Thoracic aorta (tissue), 2 donors: Measurements from ENCODE around the gene CDRT4. TPM values are rescaled to one million over a fixed set of nuclear protein-coding genes. Genes with fewer than 3 reads are reported as not detected.
A peak's percentile ranks its signal among the peaks of the same experiment; 100 is the strongest.

Experiments
- ATAC-seq: fragments of 150-250 bp; one replicate; pipeline ENCODE4 v1.8.0; 2017; ENCODE audit warnings: low read depth; ENCODE audit not compliant: insufficient number of reproducible peaks, low FRiP score
- DNase-seq: peaks from one replicate; pipeline ENCODE4 v3.0.0-alpha.2; 2020; ENCODE audit warnings: low spot score
- H3K27ac ChIP-seq, 2 donors: fragments of 200-600 bp; sonication (generic); 1 replicate in 1 of 2; 2 replicates in 1 of 2; pipeline ENCODE4 v1.5.1; 2016; ENCODE audit warnings: mild to moderate bottlenecking in 2 of 2, moderate library complexity in 2 of 2
- H3K27me3 ChIP-seq: fragments of 200-600 bp; sonication (generic); replicated peaks from 2 replicates; pipeline ENCODE4 v1.6.0; 2016; ENCODE audit warnings: mild to moderate bottlenecking; ENCODE audit not compliant: insufficient read depth
- H3K36me3 ChIP-seq: fragments of 200-600 bp; sonication (generic); one replicate; pipeline ENCODE4 v1.5.1; 2016
- H3K4me1 ChIP-seq, 2 donors: fragments of 200-600 bp; sonication (generic); 1 replicate in 1 of 2; 2 replicates in 1 of 2; pipeline versions ENCODE4 v1.5.1 to v1.6.0; 2016; ENCODE audit warnings: low read depth in 2 of 2, mild to moderate bottlenecking in 1 of 2; ENCODE audit not compliant: control insufficient read depth in 1 of 2
- H3K4me3 ChIP-seq: fragments of 200-600 bp; sonication (generic); 2 replicates; pipeline ENCODE4 v1.5.1; 2016; ENCODE audit warnings: mild to moderate bottlenecking
- H3K9me3 ChIP-seq: fragments of 200-600 bp; sonication (generic); 2 replicates; pipeline ENCODE4 v1.5.1; 2016
- total RNA-seq, 2 donors: library from RNA; depleted of rRNA; stranded (reverse); fragments of >200 nt; gene quantifications; one replicate each; pipeline versions ENCODE4 v1.1.0 to v1.2.3, GENCODE V29; 2016
- TF ChIP-seq, protein P1 (sequence below): fragments of 200-600 bp; sonication (generic); IDR thresholded peaks from one replicate; pipeline ENCODE4 v1.5.1; 2019; ENCODE audit warnings: antibody characterized with exemption

The CDRT4 gene
- total RNA-seq, 2 donors from 2014 or later, result 13.5 to 22.2 TPM

DNA sequence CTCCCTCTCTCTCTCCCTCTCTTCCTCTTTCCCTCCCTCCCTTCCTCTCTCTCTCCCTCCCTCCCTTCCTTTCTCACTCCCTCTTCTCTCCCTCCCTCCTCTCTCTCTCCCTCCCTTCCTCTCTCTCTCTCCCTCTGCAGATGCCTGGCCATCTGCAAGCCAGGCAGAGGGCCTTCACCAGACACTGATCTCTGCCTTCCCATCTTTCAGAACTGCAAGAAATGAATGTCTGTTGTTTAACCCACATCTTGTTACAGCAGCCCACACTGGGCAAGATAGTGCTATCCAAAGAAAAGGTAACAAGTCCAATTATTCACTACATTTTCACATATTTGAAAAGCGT lies 26.2 kb upstream of the CDRT4 start:
- ATAC-seq (no peak), DNase-seq (no peak)
- Histone ChIP-seq H3K36me3 (no peaks in the 10 kb centered on the region), H3K9me3 (no peaks in the 10 kb centered on the region), H3K27me3 (no peaks in the 10 kb centered on the region), H3K4me1 (no peaks in the 10 kb centered on the region), H3K4me3 (no peak overlapping the region), H3K27ac (no peak overlapping the region)
- TF ChIP-seq, protein P1, sequence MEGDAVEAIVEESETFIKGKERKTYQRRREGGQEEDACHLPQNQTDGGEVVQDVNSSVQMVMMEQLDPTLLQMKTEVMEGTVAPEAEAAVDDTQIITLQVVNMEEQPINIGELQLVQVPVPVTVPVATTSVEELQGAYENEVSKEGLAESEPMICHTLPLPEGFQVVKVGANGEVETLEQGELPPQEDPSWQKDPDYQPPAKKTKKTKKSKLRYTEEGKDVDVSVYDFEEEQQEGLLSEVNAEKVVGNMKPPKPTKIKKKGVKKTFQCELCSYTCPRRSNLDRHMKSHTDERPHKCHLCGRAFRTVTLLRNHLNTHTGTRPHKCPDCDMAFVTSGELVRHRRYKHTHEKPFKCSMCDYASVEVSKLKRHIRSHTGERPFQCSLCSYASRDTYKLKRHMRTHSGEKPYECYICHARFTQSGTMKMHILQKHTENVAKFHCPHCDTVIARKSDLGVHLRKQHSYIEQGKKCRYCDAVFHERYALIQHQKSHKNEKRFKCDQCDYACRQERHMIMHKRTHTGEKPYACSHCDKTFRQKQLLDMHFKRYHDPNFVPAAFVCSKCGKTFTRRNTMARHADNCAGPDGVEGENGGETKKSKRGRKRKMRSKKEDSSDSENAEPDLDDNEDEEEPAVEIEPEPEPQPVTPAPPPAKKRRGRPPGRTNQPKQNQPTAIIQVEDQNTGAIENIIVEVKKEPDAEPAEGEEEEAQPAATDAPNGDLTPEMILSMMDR, result no peak

DNA sequence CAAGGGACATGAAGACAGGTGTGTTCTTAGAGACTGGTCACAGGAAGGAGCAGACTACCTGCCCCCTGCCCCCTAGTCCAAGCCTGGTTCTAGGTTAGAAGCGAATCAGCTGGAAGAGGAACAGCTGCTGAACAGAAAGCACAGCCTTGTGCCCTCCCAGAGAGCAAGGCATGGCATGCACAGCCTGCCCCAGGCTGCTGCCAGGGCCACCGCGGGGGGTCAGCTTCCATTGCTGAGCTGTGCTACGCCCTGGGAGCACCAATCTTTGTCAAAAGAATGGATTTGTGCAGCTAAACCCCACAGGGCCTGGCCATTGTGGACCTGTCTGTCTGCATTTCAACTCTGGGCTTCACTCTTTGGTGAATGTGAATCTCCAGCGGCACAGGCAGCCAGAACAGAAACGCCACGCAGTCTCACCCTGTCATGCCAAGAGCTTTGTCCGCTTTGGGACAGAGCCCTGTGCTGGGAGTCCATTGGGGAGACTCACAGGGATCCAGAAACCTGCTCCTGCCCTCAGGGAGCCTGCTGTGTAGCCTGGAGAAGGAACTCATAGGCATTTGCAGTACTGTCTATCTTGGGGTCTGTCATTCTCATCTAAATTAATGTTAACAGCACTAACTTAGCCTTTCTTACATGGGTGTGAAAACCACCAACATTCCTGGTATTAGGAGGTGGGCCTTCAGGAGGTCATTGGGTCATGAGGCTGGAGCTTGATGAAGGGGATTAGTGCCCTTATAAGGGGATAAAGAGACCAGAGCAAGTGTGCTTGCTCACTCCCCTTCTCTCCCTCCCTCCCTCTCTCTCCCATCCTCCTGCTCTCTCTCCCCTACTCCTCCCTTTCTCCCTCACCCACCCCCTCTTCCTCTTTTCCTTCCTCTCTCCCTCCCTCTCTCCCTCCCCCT lies 25.6 kb upstream of the CDRT4 start:
- Histone ChIP-seq H3K4me3 (no peak overlapping the region), H3K9me3 (no peaks in the 10 kb centered on the region), H3K4me1 (no peaks in the 10 kb centered on the region), H3K36me3 (no peaks in the 10 kb centered on the region), H3K27ac (no peak overlapping the region), H3K27me3 (no peaks in the 10 kb centered on the region)
- ATAC-seq (no peak), DNase-seq (no peak)
- TF ChIP-seq, protein P1, result no peak

DNA sequence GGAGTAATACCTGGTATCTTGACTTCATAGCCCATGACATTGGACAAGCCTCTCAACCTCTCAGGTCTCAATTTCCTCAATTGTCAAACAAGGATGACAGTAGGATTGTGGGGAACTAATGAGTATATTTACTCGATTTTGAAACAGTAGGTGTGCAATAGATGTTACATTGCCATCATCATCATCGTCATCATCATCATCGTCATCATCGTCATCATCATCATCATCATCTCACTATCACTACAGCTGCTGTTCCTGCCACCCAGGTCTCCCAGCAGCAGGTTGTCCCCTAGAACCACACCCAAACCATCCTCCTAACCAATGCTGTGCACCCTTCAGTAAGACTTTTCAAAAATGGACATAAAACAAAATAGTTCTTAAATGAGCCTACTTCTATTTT lies 24.8 kb upstream of the CDRT4 start:
- no peak for ATAC-seq

DNA sequence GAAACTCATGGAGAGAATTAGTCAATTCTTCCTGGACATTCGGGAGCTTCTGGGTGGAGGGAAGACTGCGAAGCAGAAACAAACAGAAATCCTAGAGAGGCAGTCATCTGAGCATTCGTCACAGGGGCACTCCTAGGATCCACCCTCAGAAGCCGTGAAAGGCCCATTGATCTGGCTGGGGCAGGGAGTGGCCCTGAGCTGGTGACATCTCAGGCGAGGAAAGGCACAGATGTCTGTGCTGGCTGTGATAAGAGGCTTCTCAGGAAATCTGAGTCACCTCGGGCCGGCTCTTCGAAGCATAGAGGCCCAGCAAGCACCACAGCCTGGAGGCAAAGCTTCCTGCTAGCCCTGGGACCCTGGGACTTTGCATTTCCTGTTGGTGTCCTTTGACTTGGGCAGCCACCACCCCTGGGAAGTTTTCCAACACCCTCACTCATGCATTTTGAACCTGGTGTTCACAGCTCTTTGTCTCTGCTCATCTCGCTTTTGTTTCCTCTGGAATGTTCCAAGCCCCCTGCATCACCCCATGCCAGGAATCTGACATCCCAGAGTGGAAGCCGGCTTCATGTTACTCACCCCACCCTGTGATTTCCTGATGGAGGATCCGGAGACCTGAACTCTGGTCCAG lies 23.3 kb upstream of the CDRT4 start:
- DNase-seq, result no peak
- no peaks in the 10 kb centered on the region for H3K9me3 ChIP-seq
- H3K4me1 ChIP-seq, result no peaks in the 10 kb centered on the region
- TF ChIP-seq, protein P1, result no peak
- no peak overlapping the region for H3K4me3 ChIP-seq
- peak; percentile 55 for ATAC-seq
- H3K27ac ChIP-seq, result no peak overlapping the region
- no peaks in the 10 kb centered on the region for H3K36me3 ChIP-seq
- no peaks in the 10 kb centered on the region for H3K27me3 ChIP-seq

More for the DNA sequence above, 24.8 kb upstream of the CDRT4 start:
- H3K27me3 ChIP-seq, result no peaks in the 10 kb centered on the region
- no peak overlapping the region for H3K4me3 ChIP-seq
- H3K27ac ChIP-seq, result no peak overlapping the region
- no peaks in the 10 kb centered on the region for H3K36me3 ChIP-seq
- TF ChIP-seq, protein P1, result no peak
- no peak for DNase-seq
- H3K4me1 ChIP-seq, result no peaks in the 10 kb centered on the region
- no peaks in the 10 kb centered on the region for H3K9me3 ChIP-seq

DNA sequence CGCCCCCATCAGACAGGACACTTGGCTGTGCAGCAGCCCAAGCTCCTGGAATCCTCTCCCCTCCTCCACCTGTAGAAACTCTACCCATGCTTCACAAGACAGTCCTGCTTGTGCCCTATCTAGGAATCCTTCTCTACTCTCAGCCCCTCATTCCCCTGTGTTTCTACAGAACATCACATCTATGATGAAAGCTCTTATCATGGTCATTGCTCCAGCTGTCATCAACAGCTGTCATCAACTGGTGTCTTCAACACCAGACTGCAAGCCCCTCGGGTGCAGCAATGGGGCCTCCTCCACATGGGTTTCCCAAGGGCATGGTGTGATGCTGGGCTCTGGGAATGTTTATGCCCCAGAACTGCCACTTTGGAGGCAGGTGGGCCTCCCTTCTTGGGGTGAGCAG lies 21.1 kb upstream of the CDRT4 start:
- Histone ChIP-seq H3K9me3 (no peaks in the 10 kb centered on the region), H3K27ac (no peak overlapping the region), H3K27me3 (no peaks in the 10 kb centered on the region), H3K36me3 (no peaks in the 10 kb centered on the region), H3K4me3 (no peak overlapping the region), H3K4me1 (no peaks in the 10 kb centered on the region)
- TF ChIP-seq, protein P1, result no peak
- no peak for DNase-seq
- no peak for ATAC-seq
